ENCODE results near the gene ZEB2. TPM values are rescaled to one million over a fixed set of nuclear protein-coding genes. Genes with fewer than 3 reads are reported as not detected.

ZEB2 gene
- total and polyA plus RNA-seq, 7 donors, result 8.1 to 70.6 (median 51.0) TPM

DNA sequence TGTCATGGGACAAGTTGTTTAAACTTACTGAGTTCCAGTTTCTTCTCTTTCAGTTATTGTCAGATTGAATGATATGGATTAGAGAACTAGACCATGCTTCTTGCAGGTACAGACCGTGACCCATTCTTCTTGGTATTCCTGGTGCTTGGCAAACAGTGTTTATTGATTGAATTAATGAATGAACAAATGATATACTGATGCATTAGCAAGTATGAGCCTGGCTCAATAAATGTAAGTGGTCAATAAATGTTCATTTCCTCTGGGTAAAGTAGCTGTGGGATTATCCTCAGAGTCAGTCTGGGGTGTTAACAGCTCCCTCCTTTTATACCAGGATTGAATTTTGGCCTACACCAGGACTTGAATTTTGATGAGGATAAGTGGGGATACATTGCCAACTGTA is 160.2 kb downstream of the ZEB2 start:
- Histone ChIP-seq H3K9me3 (no peaks in the 10 kb centered on the region), H3K27me3 (no peaks in the 10 kb centered on the region), H3K27ac (no peak overlapping the region), H3K36me3 (no peaks in the 10 kb centered on the region), H3K4me1 (peaks cover 0 to 11% (median 0%) of the 10 kb centered on the region in 4 donors), H3K4me3 (no peak overlapping the region)
- TF ChIP-seq POLR2AphosphoS5 (IDR thresholded peaks at IDR 0.05) (no peak), CTCF (IDR thresholded peaks at IDR 0.05) (no peak), EP300 (IDR thresholded peaks at IDR 0.05) (no peak), POLR2A (IDR thresholded peaks at IDR 0.05) (no peak)
- no peak for DNase-seq
- intact Hi-C loops (cut with DNase I), result no loop called here
- 96 to 97% methylated on average over 1 of the region's 1 CpG for WGBS, 2 donors

DNA sequence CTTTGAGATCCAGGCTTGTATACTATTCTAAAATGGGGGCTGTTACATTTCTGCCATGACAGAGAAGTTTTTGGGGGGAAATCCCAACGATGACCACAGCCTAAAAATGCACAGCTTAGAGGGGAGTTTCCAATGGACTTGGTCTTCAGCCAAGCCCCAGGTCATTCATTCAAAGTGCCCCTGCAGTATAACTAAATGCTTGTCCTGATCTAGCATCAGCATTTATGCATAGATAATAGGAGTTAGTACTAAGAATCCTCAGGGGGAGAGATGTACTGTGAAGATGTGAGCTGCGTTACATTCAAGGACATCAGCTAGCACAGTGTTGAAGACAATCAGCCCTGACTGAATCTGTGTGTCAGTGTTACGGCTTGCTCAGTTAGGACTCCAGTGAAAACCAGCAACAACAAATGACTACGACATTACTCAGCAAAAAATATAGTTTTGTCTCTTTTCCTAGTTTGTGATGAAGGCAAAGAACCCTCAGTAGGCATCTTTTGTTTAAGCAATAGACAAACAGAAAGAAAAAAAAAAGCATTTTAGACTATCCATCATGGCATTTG is 160.9 kb downstream of the ZEB2 start:
- WGBS, 2 donors, result 81 to 82% methylated on average over 4 of the region's 4 CpGs
- intact Hi-C loops (cut with DNase I), result no loop called here
- no peak overlapping the region for H3K27ac ChIP-seq

GRCh38 chr2:144358374-144358964 is 161.4 kb downstream of the ZEB2 start:
- Histone ChIP-seq H3K27ac (peak overlapping the region in 2 of 4 donors; percentile 6 to 36), H3K27me3 (no peaks in the 10 kb centered on the region), H3K9me3 (no peaks in the 10 kb centered on the region), H3K36me3 (no peaks in the 10 kb centered on the region), H3K4me1 (peaks cover 0 to 11% (median 0%) of the 10 kb centered on the region in 4 donors), H3K4me3 (no peak overlapping the region)
- no peak for TF ChIP-seq CTCF (IDR thresholded peaks at IDR 0.05)
- TF ChIP-seq POLR2A (IDR thresholded peaks at IDR 0.05), result no peak
- TF ChIP-seq POLR2AphosphoS5 (IDR thresholded peaks at IDR 0.05), result no peak
- TF ChIP-seq EP300 (IDR thresholded peaks at IDR 0.05), result no peak
- WGBS, 2 donors, result 82 to 86% methylated on average over 3 of the region's 3 CpGs
- DNase-seq, result no peak
- intact Hi-C loops (cut with DNase I), result no loop called here

More for the DNA sequence above, 160.9 kb downstream of the ZEB2 start:
- H3K4me1 ChIP-seq, result peaks cover 0 to 11% (median 0%) of the 10 kb centered on the region in 4 donors
- no peaks in the 10 kb centered on the region for H3K9me3 ChIP-seq
- TF ChIP-seq EP300 (IDR thresholded peaks at IDR 0.05) (no peak), CTCF (IDR thresholded peaks at IDR 0.05) (no peak), POLR2A (IDR thresholded peaks at IDR 0.05) (no peak), POLR2AphosphoS5 (IDR thresholded peaks at IDR 0.05) (no peak)
- no peaks in the 10 kb centered on the region for H3K36me3 ChIP-seq
- no peak overlapping the region for H3K4me3 ChIP-seq
- DNase-seq, result no peak
- no peaks in the 10 kb centered on the region for H3K27me3 ChIP-seq

GRCh38 chr2:144357623-144358373 is 162.1 kb downstream of the ZEB2 start:
- Histone ChIP-seq H3K4me1 (peaks cover 0 to 11% (median 0%) of the 10 kb centered on the region in 4 donors), H3K36me3 (no peaks in the 10 kb centered on the region), H3K27me3 (no peaks in the 10 kb centered on the region), H3K27ac (peak overlapping the region in 2 of 4 donors; percentile 6 to 36), H3K4me3 (no peak overlapping the region), H3K9me3 (no peaks in the 10 kb centered on the region)
- intact Hi-C loops (cut with DNase I), result no loop called here
- no peak for TF ChIP-seq EP300 (IDR thresholded peaks at IDR 0.05)
- peak in 1 of 4 donors; percentile 40 for TF ChIP-seq POLR2AphosphoS5 (IDR thresholded peaks at IDR 0.05)
- WGBS, 2 donors, result 75 to 80% methylated on average over 4 of the region's 4 CpGs
- no peak for DNase-seq

DNA sequence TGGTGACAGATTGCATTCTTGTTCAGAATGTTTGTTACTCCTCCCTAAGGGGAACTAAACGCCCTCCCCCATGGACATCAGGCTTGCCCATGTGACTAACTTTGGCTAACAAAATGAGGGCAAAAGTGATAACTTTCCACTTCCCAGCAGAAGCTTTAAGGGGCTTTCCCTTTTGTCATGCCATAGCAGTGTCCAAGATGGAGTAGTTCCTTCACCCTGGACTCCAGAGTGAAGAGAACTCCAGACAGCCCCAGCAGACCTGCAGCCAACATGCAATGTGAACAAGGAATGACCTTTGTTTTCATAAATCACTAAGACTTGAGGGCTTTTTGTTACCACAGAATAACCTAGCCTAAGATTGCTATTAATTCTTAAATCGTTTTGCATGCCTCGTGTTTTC is 163.5 kb downstream of the ZEB2 start:
- no peak for DNase-seq
- Histone ChIP-seq H3K27me3 (no peaks in the 10 kb centered on the region), H3K27ac (no peak overlapping the region), H3K4me3 (no peak overlapping the region), H3K9me3 (no peaks in the 10 kb centered on the region), H3K36me3 (no peaks in the 10 kb centered on the region), H3K4me1 (peaks cover 0 to 11% (median 0%) of the 10 kb centered on the region in 4 donors)
- no peak for TF ChIP-seq EP300 (IDR thresholded peaks at IDR 0.05)
- intact Hi-C loops (cut with DNase I), result no loop called here
- WGBS, 2 donors, result 84 to 87% methylated on average over 3 of the region's 3 CpGs

Data from sigmoid colon (tissue), 7 donors.